ENCODE results near the gene VAMP8. TPM values are rescaled to one million over a fixed set of nuclear protein-coding genes. Genes with fewer than 3 reads are reported as not detected.

VAMP8 gene
- total and polyA plus RNA-seq, 2 donors (not counting 3 experiments of a cell fraction or from before 2014, with no cell fraction given): 39.0 to 68.7 TPM

GRCh38 chr2:85595301-85596025 is 18.1 kb downstream of the VAMP8 start, which contains the start of gene RNF181:
TSS of gene RNF181 (plus strand) at chr2:85595745. CDS start at chr2:85595764, 19 bp downstream.
- no peaks in the 10 kb centered on the region for H4K20me1 ChIP-seq (replicated peaks; ENCODE audit: control insufficient read depth, extremely low read depth, insufficient read depth, low read length)
- dilution Hi-C loops (cut with MboI; ENCODE audit: extremely low pct_ligation_motif_present, low sequenced_read_pairs): no loop called here
- peak within 1 kb of the TSS; percentile 70 for H3K4me2 ChIP-seq (ENCODE audit: insufficient read depth, low read length)
- peak within 1 kb of the TSS; percentile 77 for H3K9ac ChIP-seq (replicated peaks; ENCODE audit: extremely low read depth, insufficient read depth, low read length)
- H2AFZ ChIP-seq (ENCODE audit: low read depth, low read length): peak within 1 kb of the TSS; percentile 39
- H3K4me1 ChIP-seq (ENCODE audit: control insufficient read depth, extremely low read depth, insufficient read depth, low read length): peaks cover 23% of the 10 kb centered on the region
- no peaks in the 10 kb centered on the region for H3K27me3 ChIP-seq (ENCODE audit: control insufficient read depth in 2 of 2, insufficient read depth in 2 of 2, low read length in 2 of 2)
- ChIA-PET POLR2A (interaction anchor here (0.6 to 1.8 kb wide), 6 partner anchors 8 to 84 kb away, joined by 3 to 8 read pairs (median 4); partner anchors contain the start of genes GGCX and MAT2A), CTCF (interaction anchor here (0.6 to 1.9 kb wide), 11 partner anchors 8 to 241 kb away, joined by 3 to 7 read pairs (median 3); partner anchors contain the start of genes C2orf68, ELMOD3, RETSAT and VAMP8)
- TF ChIP-seq MAX (IDR thresholded peaks at IDR 0.05; ENCODE audit: insufficient read depth, insufficient read length): peak; percentile 11
- TF ChIP-seq GATA2 (IDR thresholded peaks at IDR 0.05; ENCODE audit: insufficient read depth, insufficient read length, low read depth, low read length): no peak
- TF ChIP-seq JUN (IDR thresholded peaks at IDR 0.05; ENCODE audit: borderline replicate concordance, insufficient read depth, insufficient read length, low read depth): no peak
- peak; percentile 89 for TF ChIP-seq POLR2AphosphoS5 (IDR thresholded peaks at IDR 0.05; ENCODE audit: insufficient read depth, low read depth, low read length)
- no peak for TF ChIP-seq FOS (IDR thresholded peaks at IDR 0.05; ENCODE audit: borderline replicate concordance, insufficient read depth, low read length)
- TF ChIP-seq EZH2 (IDR thresholded peaks at IDR 0.05; ENCODE audit: borderline replicate concordance, low read depth, low read length, severe bottlenecking): no peak
- TF ChIP-seq POLR2A (IDR thresholded peaks at IDR 0.05; ENCODE audit: low read depth, low read length): peak; percentile 90
- no peak for TF ChIP-seq MYC (IDR thresholded peaks at IDR 0.05; ENCODE audit: low read depth, low read length)
- no peak for TF ChIP-seq CTCF (IDR thresholded peaks at IDR 0.05; ENCODE audit: extremely low read depth in 1 of 2, insufficient read depth in 1 of 2, low read depth in 1 of 2, low read length in 2 of 2)
- H3K36me3 ChIP-seq (ENCODE audit: control insufficient read depth in 2 of 2, extremely low read depth in 1 of 2, insufficient read depth in 2 of 2, low read length in 2 of 2): peaks cover 0 to 40% of the 10 kb centered on the region in 2 experiments
- H3K9me1 ChIP-seq (replicated peaks; ENCODE audit: control insufficient read depth, extremely low read depth, insufficient read depth, low read length): no peaks in the 10 kb centered on the region
- peaks cover 28% of the 10 kb centered on the region for H3K79me2 ChIP-seq (ENCODE audit: control insufficient read depth, insufficient read depth, low read length)
- peak within 1 kb of the TSS; percentile 67 for H3K27ac ChIP-seq (ENCODE audit: insufficient read depth, low read depth, low read length)
- intact Hi-C loops (cut with micrococcal nuclease): loop anchor here (1.0 kb wide), 2 partner anchors 10 to 42 kb away; no protein-coding TSS in a partner anchor
- FAIRE-seq (peak; percentile 100), DNase-seq (ENCODE audit: low read depth, low spot score) (peak; percentile 99)
- H3K4me3 ChIP-seq (replicated peaks in 1 of 3; ENCODE audit: insufficient read depth in 1 of 3, low read depth in 1 of 3, low read length in 3 of 3): peak within 1 kb of the TSS; percentile 38 to 94 (median 62)
- no TSS peak for BruUV-seq (replicated peaks)
- no peaks in the 10 kb centered on the region for H3K9me3 ChIP-seq (replicated peaks; ENCODE audit: control insufficient read depth, insufficient read depth, low read length)

All from endothelial cell of umbilical vein (primary cell).